SK-N-SH (cell line): ENCODE results near the gene TMEM143. TPM values are rescaled to one million over a fixed set of nuclear protein-coding genes. Genes with fewer than 3 reads are reported as not detected.

Source experiments
- CTCF ChIA-PET: fragments of 300-600, 350-600 bp; formaldehyde crosslinking; extraction: SDS; loops from one replicate; lab custom pipeline; 2021; lab: Yijun Ruan, JAX
- POLR2A ChIA-PET: fragments of 350-600 bp; sonication (Branson Sonifier 250); formaldehyde crosslinking; extraction: SDS; loops from one replicate; lab custom pipeline; 2020; ENCODE audit warnings: antibody characterized with exemption, inconsistent platforms; lab: Yijun Ruan, JAX
- DNase-seq: peaks from one replicate; pipeline ENCODE4 v3.0.0; 2012
- H2AFZ ChIP-seq: fragments of 200-600 bp; sonication (generic); 2 replicates; pipeline ENCODE4 v1.8.1; 2016; ENCODE audit warnings: antibody characterized with exemption, mild to moderate bottlenecking, low read depth
- H3F3A ChIP-seq: fragments of 200-600 bp; sonication (generic); replicated peaks from 2 replicates; pipeline ENCODE3; 2016; ENCODE audit warnings: antibody characterized with exemption, mild to moderate bottlenecking; ENCODE audit not compliant: insufficient read depth
- H3K27ac ChIP-seq, 2 experiments: fragments of 200-500 bp in 1 of 2; fragments of 200-600 bp in 1 of 2; sonication (Bioruptor generic) in 1 of 2; sonication (generic), shearing (Covaris generic) in 1 of 2; 2 replicates each; pipeline versions ENCODE4 v1.5.1 to v1.6.1; 2014 to 2016; ENCODE audit warnings: low read depth in 2 of 2, inconsistent platforms in 1 of 2, low read length in 1 of 2, mild to moderate bottlenecking in 1 of 2, mixed read lengths in 1 of 2
- H3K27me3 ChIP-seq: fragments of 200-600 bp; sonication (generic), shearing (Covaris generic); 2 replicates; pipeline ENCODE4 v1.6.1; 2016; ENCODE audit warnings: mixed run types; ENCODE audit not compliant: insufficient read depth
- H3K36me3 ChIP-seq, 2 experiments: fragments of 200-500 bp in 1 of 2; fragments of 200-600 bp in 1 of 2; sonication (Bioruptor generic) in 1 of 2; sonication (generic) in 1 of 2; replicated peaks in 1 of 2; 2 replicates each; pipeline versions ENCODE3 to v1.5.1; 2014 to 2016; ENCODE audit warnings: low read length in 1 of 2, mild to moderate bottlenecking in 1 of 2; ENCODE audit not compliant: insufficient read depth in 2 of 2, control insufficient read depth in 1 of 2
- H3K4me1 ChIP-seq, 2 experiments: fragments of 200-500 bp in 1 of 2; fragments of 200-600 bp in 1 of 2; sonication (Bioruptor generic) in 1 of 2; sonication (generic), shearing (Covaris generic) in 1 of 2; 2 replicates each; pipeline versions ENCODE4 v1.5.1 to v1.6.1; 2014 to 2016; ENCODE audit warnings: low read depth in 1 of 2, low read length in 1 of 2, mixed run types in 1 of 2; ENCODE audit not compliant: insufficient read depth in 2 of 2, control insufficient read depth in 1 of 2
- H3K4me2 ChIP-seq: fragments of 200-600 bp; sonication (generic), shearing (Covaris generic); 2 replicates; pipeline ENCODE4 v1.6.1; 2017; ENCODE audit warnings: mixed run types
- H3K4me3 ChIP-seq, 2 experiments: fragments of 200-500 bp in 1 of 2; fragments of 200-600 bp in 1 of 2; sonication (Bioruptor generic) in 1 of 2; sonication (generic), shearing (Covaris generic) in 1 of 2; 2 replicates each; pipeline versions ENCODE4 v1.5.1 to v1.8.1; 2014 to 2016; ENCODE audit warnings: low read depth in 2 of 2, inconsistent platforms in 1 of 2, low read length in 1 of 2, mild to moderate bottlenecking in 1 of 2, mixed read lengths in 1 of 2, moderate library complexity in 1 of 2
- H3K79me2 ChIP-seq: fragments of 200-600 bp; sonication (generic); 2 replicates; pipeline ENCODE4 v1.8.1; 2017; ENCODE audit warnings: mild to moderate bottlenecking; ENCODE audit not compliant: insufficient read depth
- H3K9ac ChIP-seq: fragments of 200-600 bp; sonication (generic); 2 replicates; pipeline ENCODE4 v1.6.1; 2017; ENCODE audit warnings: mixed run types
- H3K9me2 ChIP-seq: fragments of 200-600 bp; sonication (generic); 2 replicates; pipeline ENCODE4 v1.6.1; 2017; ENCODE audit warnings: mixed run types
- H3K9me3 ChIP-seq: fragments of 200-600 bp; sonication (generic); 2 replicates; pipeline ENCODE4 v1.6.1; 2017; ENCODE audit warnings: mixed run types, mild to moderate bottlenecking, moderate library complexity
- H4K20me1 ChIP-seq: fragments of 200-600 bp; sonication (generic); 2 replicates; pipeline ENCODE4 v1.6.1; 2017; ENCODE audit warnings: mild to moderate bottlenecking, mixed run types; ENCODE audit not compliant: insufficient read depth
- EP300 ChIP-seq, 2 experiments: IDR thresholded peaks; 2 replicates each; pipeline versions ENCODE4 v1.4.0 to v1.6.1; 2012; ENCODE audit warnings: borderline replicate concordance in 1 of 2, low read depth in 1 of 2, low read length in 1 of 2
- EZH2phosphoT487 ChIP-seq: fragments of 200-600 bp; sonication (generic); IDR thresholded peaks from 2 replicates; pipeline ENCODE4 v1.6.1; 2017; ENCODE audit warnings: low read depth, mixed run types, mild to moderate bottlenecking, antibody characterized with exemption, moderate library complexity, borderline replicate concordance
- FOXM1 ChIP-seq: IDR thresholded peaks from 2 replicates; pipeline ENCODE4 v1.4.0; 2012; ENCODE audit warnings: low read depth, mild to moderate bottlenecking
- GATA2 ChIP-seq: sonication (generic); formaldehyde crosslinking; IDR thresholded peaks from 2 replicates; pipeline ENCODE4 v1.5.0; 2020; ENCODE audit warnings: mild to moderate bottlenecking, missing genetic modification reagents
- JUND ChIP-seq: IDR thresholded peaks from 2 replicates; pipeline ENCODE4 v1.4.0; 2012
- MEF2A ChIP-seq: IDR thresholded peaks from 2 replicates; pipeline ENCODE4 v1.4.0; 2012; ENCODE audit warnings: low read depth, borderline replicate concordance
- MXI1 ChIP-seq: IDR thresholded peaks from 2 replicates; pipeline ENCODE4 v1.6.1; 2012; ENCODE audit warnings: mild to moderate bottlenecking, low read depth, low read length, improper control_type of control experiment
- NFIC ChIP-seq: IDR thresholded peaks from 2 replicates; pipeline ENCODE4 v1.4.0; 2012; ENCODE audit warnings: borderline replicate concordance
- POLR2AphosphoS5 ChIP-seq: IDR thresholded peaks from 2 replicates; pipeline ENCODE4 v1.6.1; 2012; ENCODE audit warnings: low read depth, low read length
- RAD21 ChIP-seq: IDR thresholded peaks from 2 replicates; pipeline ENCODE4 v1.6.1; 2012; ENCODE audit warnings: mild to moderate bottlenecking, low read length
- RCOR1 ChIP-seq: fragments of 150-350 bp; IDR thresholded peaks from 2 replicates; pipeline ENCODE4 v1.6.1; 2017; ENCODE audit warnings: antibody characterized with exemption, low read length
- RFX5 ChIP-seq: IDR thresholded peaks from 2 replicates; pipeline ENCODE4 v1.6.1; 2012; ENCODE audit warnings: mild to moderate bottlenecking, improper control_type of control experiment, low read length
- RXRA ChIP-seq: IDR thresholded peaks from 2 replicates; pipeline ENCODE4 v1.4.0; 2012; ENCODE audit warnings: low read depth, mild to moderate bottlenecking, borderline replicate concordance
- TCF12 ChIP-seq: IDR thresholded peaks from 2 replicates; pipeline ENCODE4 v1.4.0; 2012
- TEAD4 ChIP-seq: IDR thresholded peaks from 2 replicates; pipeline ENCODE4 v1.4.0; 2012; ENCODE audit warnings: mild to moderate bottlenecking, borderline replicate concordance; ENCODE audit not compliant: insufficient read depth
- USF1 ChIP-seq: IDR thresholded peaks from 2 replicates; pipeline ENCODE4 v1.4.0; 2012; ENCODE audit warnings: low read depth, borderline replicate concordance
- YY1 ChIP-seq: IDR thresholded peaks from 2 replicates; pipeline ENCODE4 v1.4.0; 2012; ENCODE audit warnings: low read depth, mild to moderate bottlenecking
- ZBTB33 ChIP-seq: IDR thresholded peaks from 2 replicates; pipeline ENCODE4 v1.4.0; 2012; ENCODE audit warnings: low read depth, borderline replicate concordance
- WGBS: methylation state at CpG from one replicate; pipeline ENCODE4 v1.1.6; 2017; ENCODE audit warnings: low lambda C conversion rate; 5-methylcytosine and 5-hydroxymethylcytosine counted together
- polyA plus RNA-seq, 3 experiments: library from polyadenylated mRNA; depleted of rRNA; stranded (reverse); fragments of >200 nt; gene quantifications; 2 replicates each; pipeline ENCODE4 v1.2.3, GENCODE V29; 2012
- TF ChIP-seq, protein P1 (sequence below): IDR thresholded peaks from 2 replicates; pipeline ENCODE4 v1.4.0; 2012; ENCODE audit warnings: low read depth

Gene TMEM143
- polyA plus RNA-seq, 1 of the 3 experiments (the other 2 are of a cell fraction): 21.9 TPM

DNA sequence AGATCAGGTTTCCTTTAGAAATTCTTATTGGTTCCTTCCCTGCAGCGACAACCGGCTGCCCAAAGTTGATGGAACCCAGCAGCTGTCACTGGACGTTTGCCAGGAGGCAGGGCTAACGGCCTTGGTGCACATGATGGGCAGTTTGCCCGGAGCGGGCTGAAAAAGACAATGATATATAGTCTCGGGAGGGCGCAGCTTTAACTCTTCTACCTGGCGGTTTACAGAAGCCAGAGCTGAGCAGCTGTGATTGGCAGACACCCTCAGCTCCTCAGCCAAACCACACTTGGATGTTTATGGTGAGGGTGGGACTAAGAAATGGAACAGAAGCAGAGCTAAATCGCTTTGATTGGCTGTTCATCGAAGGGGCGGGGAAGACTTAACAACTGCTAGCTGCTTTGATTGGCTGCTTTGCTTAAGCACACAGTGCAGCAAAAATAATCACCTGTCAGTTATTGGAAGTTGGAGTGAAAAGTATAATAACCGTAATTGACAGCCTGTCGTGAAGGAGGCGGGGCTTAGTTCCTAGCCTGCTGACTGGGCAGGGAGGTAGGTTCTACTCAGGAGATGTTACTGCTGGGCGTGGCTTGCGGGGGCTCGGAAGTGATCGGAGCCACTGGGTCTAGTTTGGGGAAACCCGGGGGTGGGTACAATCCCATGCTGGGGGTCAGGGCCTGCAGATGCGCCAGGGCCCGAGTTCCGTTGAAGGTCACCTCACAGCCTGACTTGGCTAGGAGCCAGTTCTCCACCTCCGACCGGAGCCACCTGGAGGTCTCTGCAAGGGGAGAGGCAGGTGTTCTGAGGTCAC, 30.9 kb downstream of the TMEM143 start (continued):
- TF ChIP-seq ZBTB33: peak; percentile 72; the same call in 1 of the 2 replicates
- TF ChIP-seq RXRA: no peak
- TF ChIP-seq FOXM1: no peak
- TF ChIP-seq RCOR1: peak; percentile 75
- TF ChIP-seq RFX5: peak; percentile 83
- TF ChIP-seq, protein P1, sequence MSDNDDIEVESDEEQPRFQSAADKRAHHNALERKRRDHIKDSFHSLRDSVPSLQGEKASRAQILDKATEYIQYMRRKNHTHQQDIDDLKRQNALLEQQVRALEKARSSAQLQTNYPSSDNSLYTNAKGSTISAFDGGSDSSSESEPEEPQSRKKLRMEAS: peak; percentile 55
- TF ChIP-seq MEF2A: no peak
- TF ChIP-seq EP300 (IDR thresholded peaks at IDR 0.05; ENCODE audit: borderline replicate concordance in 1 of 2, low read depth in 1 of 2, low read length in 1 of 2): peak; percentile 58 to 76; a peak in 3 of 4 replicates
- TF ChIP-seq TEAD4: no peak
- TF ChIP-seq TCF12: peak; percentile 98

DNA sequence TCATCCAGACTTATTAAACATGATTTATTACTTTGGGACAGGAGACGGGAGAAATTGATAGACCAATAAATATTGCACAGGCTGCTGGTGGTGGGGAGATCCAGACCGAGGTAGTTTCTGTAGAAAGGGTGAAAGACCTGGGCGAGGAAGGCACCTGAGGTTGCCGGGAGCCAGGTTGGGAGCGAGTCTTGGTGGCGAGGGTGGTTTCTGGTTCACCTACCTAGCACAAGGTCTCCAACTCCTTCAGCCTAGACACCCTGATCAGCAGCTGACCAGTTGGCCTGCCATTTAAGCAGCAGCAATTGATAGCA, 31.4 kb downstream of the TMEM143 start:
- peaks cover 0 to 16% of the 10 kb centered on the region in 2 experiments for H3K36me3 ChIP-seq
- peaks cover 12% of the 10 kb centered on the region for H4K20me1 ChIP-seq
- H3K9me3 ChIP-seq: no peaks in the 10 kb centered on the region
- DNase-seq: no peak
- peaks cover 9 to 24% of the 10 kb centered on the region in 2 experiments; a peak in 3 of 4 replicates for H3K4me1 ChIP-seq
- no peak for TF ChIP-seq EP300 (IDR thresholded peaks at IDR 0.05; ENCODE audit: borderline replicate concordance in 1 of 2, low read depth in 1 of 2, low read length in 1 of 2)
- TF ChIP-seq EZH2phosphoT487: no peak
- no peak for TF ChIP-seq RAD21
- TF ChIP-seq YY1: peak; percentile 59
- TF ChIP-seq JUND: no peak
- TF ChIP-seq GATA2: no peak
- TF ChIP-seq, protein P1: no peak
- TF ChIP-seq RFX5: no peak
- TF ChIP-seq MXI1: no peak
- peak; percentile 12; the same call in 1 of the 2 replicates for TF ChIP-seq USF1
- no peak for TF ChIP-seq NFIC
- no peak for TF ChIP-seq POLR2AphosphoS5
- TF ChIP-seq RXRA: no peak
- no peak for TF ChIP-seq ZBTB33
- ChIA-PET POLR2A (interaction anchor here (0.9 to 1.8 kb wide), 4 partner anchors 10 to 112 kb away, joined by 3 to 5 read pairs (median 3); partner anchors contain the start of gene KDELR1), CTCF (interaction anchor here (0.5 to 2.7 kb wide), 8 partner anchors 18 to 510 kb away, joined by 3 to 20 read pairs (median 4); partner anchors contain the start of genes GRWD1 and KDELR1)
- peak overlapping the region; percentile 47 to 88; a peak in 3 of 4 replicates for H3K27ac ChIP-seq
- H3K4me3 ChIP-seq: peak overlapping the region; percentile 36 to 38; a peak in 3 of 4 replicates
- H3F3A ChIP-seq: peaks cover 63% of the 10 kb centered on the region
- H3K27me3 ChIP-seq: no peaks in the 10 kb centered on the region
- peaks cover 26% of the 10 kb centered on the region for H3K79me2 ChIP-seq
- H3K4me2 ChIP-seq: peak overlapping the region; percentile 66
- H3K9ac ChIP-seq: no peak overlapping the region
- no peaks in the 10 kb centered on the region for H3K9me2 ChIP-seq
- no peak overlapping the region for H2AFZ ChIP-seq
- WGBS: 18% methylated on average over 6 of the region's 6 CpGs
